Measurements from ENCODE around the gene SHROOM1.
"Not testable (repeated sequence)": the region's sequence is repeated elsewhere in the genome, so short reads cannot be mapped to it uniquely, and the experiment has no call there.

Gene SHROOM1

DNA sequence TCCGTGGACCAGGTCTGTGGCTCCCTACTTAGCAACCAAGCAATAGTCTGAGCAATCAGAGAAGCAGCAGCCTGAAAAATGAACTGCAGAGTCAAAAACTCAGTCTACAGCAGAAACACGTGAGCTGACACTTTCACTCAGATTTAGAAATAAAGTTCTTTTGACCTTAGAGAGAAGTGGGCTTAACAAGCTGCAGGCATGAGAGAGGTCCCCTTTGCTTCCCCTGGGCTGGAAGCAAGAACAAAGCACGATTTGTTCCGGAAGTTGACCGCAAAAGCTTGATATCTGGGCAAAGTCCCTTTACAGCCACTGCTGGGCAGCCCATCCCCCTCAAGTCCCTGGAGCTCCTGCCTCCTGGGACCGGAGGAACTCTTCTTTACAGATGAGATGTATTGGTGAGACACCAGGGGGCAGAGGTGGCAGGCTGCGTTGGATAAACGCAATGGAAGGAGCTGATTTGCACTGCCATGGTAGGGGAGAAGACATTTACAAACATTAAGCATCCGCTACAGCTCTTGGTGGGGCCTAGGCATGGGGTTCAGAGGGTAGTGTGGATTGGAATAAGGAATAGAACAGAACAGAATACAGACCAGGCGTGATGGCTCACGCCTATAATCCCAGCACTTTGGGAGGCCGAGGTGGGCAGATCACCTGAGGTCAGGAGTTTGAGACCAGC is 23.1 kb downstream of the SHROOM1 start:
- DNase-seq, result no peak

DNA sequence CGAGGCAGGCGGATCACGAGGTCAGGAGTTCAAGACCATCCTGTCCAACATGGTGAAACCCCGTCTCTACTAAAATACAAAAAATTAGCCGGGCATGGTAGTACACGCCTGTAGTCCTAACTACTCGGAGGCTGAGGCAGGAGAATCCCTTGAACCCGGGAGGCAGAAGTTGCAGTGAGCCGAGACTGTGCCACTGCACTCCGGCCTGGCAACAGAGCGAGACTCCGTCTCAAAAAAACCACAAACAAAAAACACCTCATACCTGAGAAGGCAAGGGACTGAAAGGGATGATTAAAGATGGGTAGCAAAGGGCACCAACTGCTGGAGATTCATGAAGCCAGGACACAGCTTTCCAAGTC is 23.7 kb downstream of the SHROOM1 start:
- not testable (repeated sequence) for DNase-seq

DNA sequence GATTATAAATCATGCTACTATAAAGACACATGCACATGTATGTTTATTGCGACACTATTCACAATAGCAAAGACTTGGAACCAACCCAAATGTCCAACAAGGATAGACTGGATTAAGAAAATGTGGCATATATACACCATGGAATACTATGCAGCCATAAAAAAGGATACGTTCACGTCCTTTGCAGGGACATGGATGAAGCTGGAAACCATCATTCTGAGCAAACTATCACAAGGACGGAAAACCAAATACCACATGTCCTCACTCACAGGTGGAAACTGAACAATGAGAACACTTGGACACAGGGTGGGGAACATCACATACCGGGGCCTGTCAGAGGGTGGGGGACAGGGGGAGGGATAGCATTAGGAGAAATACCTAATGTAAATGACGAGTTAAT is 24.6 kb downstream of the SHROOM1 start:
- not testable (repeated sequence) for DNase-seq

DNA sequence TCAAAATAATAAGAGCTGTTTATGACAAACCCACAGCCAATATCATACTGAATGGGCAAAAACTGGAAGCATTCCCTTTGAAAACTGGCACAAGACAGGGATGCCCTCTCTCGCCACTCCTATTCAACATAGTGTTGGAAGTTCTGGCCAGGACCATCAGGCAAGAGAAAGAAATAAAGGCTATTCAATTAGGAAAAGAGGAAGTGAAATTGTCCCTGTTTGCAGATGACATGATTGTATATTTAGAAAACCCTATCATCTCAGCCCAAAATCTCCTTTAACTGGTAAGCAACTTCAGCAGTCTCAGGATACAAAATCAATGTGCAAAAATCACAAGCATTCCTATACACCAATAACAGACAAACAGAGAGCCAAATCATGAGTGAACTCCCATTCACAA is 26.2 kb downstream of the SHROOM1 start:
- DNase-seq, result not testable (repeated sequence)

DNA sequence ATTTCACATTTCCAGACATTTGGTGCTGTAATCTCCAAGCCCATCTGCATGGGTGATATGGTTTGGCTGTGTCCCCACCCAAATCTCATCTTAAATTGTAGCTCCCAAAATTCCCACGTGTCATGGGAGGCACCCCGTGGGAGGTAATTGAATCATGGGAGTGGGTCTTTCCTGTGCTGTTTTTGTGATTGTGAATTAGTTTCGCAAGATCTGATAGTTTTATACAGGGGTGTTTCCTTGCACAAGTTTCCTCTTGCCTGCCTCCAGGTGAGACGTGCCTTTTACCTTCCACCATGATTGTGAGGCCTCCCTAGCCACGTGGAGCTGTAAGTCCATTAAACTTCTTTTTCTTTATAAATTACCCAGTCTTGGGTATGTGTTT is 27.8 kb downstream of the SHROOM1 start:
- not testable (repeated sequence) for DNase-seq

DNA sequence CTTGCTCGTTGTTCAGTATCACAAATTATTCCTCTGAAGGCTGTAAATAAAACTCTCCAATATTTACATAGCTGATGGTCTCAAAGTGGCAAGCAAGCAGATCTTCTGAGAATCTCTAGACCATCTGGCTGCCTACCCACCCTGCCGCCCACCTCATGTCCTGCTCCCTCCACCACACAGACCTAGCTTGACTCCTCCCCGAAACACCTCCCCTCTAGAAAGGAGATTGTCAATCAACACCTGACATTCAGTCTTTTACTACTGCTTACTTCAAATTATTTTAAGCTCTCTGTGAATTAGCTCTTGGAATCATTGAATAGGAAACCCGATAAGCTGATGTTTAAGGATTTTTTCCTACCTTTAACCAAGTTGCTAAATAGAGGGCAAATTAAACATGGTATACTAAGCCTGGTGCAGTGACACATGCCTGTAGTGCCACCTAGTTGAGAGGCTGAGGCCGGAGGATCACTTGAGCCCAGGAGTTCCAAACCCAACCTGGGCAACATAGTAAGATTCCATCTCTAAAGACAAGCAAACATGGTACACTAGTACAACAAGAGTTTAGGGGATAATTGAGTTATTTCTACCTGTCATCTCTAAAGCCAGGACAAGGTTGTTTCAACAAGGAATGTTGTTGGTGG is 28.3 kb downstream of the SHROOM1 start:
- DNase-seq, result no peak

DNA sequence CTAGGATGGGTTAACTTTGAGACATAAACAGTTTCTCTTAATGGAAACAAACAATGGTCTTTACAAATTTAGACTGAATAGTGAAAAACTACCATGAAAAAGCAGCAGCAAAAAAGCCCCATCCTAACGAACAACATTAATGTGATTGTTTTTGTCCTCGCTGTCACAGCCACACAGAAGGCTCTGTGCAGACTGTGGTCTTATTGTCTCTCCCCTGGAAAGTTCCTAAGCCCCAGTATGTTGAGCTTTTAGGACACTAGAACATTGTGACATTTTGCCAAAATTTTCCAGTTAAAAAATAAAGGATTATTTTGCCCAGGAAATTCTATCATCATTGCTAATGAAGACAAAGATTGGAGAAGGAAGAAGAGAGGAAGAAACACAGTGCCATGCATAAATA is 29.9 kb downstream of the SHROOM1 start:
- no peak for DNase-seq

DNA sequence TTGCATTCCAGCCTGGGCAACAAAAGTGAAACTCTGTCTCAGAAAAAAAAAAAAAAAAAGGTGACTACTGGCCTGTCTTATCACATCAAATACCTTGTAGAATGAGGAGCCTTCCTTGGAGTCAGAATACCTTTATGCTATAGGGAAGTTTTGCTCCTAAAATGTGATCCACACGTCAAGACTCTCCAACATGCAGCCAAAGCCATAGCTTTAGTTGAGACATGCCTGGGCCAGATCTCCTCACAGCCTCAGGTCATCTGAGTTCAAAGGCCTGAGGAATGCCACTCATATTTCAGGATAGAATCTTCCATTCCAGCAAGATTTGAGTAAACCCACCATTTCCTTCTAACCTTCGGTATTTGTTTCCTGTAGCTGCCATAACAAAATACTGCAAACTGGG is 31.1 kb downstream of the SHROOM1 start:
- no peak for DNase-seq

DNA sequence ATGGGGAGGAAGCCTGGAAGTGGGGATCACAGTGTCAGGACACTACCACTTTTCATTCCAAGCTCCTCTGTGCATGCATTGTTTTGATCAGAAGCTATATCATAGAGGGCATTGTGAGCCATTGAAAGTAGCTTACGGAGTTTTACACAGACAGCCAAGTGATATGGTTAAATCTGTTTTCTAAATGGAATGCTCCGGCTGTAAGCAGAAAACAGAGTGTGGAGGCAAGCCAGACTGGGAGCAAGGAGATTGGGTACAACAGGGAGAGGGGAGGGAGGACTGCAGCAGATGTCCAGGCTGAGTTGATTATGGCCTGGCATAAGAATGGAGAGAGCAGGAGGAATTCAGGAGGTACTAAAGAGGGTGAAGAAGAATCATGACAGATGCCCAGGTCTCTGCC is 32.8 kb downstream of the SHROOM1 start:
- no peak for DNase-seq

DNA sequence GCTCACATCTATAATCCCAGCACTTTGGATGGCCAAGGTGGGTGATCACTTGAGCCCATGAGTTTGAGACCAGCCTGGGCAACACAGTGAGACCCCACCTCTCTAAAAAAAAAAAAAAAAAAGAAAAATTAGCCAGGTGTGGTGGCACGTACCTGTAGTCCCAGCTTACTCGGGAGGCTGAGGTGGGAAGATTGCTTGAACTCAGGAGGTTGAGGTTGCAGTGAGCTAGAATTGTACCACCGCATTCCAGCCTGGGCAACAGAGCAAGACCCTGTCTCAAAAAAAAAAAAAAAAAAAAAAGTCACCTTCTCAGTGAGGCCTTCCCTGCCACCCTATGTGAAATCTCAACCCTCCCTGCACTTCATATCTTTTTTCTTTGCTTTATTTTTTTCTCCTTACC is 39.4 kb downstream of the SHROOM1 start:
- no peak for DNase-seq

DNA sequence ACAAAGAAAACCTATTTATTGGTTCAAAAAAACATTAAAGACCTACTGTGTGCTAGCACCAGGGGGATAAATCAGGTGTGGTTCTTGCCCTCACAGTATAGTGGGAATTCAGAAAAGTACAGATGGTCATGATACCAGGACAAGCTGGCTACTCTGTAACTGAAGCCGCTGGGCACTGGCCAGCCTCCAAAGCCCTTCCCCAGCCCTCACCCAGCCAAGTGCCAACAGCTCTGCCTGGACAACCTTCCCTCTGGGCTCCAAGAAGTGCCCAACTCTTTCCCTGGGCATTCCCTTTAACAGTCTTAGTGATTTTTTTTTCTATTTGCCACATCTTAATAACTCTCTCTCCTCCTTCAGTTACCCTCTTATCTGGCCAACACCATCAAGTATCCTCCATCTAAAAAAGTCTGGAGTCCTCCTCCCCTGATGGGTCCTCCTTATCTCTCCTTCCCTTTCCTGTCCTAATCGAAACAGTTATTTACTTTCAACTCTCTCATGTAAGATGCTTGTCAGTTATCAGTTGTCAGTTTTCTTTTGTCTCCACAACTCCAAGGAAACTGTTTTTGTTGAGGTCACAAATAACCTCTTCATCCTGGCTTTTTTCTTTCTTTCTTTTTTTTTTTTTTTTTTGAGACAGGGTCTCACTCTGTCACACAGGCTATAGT is 40.1 kb downstream of the SHROOM1 start:
- DNase-seq, result no peak

DNA sequence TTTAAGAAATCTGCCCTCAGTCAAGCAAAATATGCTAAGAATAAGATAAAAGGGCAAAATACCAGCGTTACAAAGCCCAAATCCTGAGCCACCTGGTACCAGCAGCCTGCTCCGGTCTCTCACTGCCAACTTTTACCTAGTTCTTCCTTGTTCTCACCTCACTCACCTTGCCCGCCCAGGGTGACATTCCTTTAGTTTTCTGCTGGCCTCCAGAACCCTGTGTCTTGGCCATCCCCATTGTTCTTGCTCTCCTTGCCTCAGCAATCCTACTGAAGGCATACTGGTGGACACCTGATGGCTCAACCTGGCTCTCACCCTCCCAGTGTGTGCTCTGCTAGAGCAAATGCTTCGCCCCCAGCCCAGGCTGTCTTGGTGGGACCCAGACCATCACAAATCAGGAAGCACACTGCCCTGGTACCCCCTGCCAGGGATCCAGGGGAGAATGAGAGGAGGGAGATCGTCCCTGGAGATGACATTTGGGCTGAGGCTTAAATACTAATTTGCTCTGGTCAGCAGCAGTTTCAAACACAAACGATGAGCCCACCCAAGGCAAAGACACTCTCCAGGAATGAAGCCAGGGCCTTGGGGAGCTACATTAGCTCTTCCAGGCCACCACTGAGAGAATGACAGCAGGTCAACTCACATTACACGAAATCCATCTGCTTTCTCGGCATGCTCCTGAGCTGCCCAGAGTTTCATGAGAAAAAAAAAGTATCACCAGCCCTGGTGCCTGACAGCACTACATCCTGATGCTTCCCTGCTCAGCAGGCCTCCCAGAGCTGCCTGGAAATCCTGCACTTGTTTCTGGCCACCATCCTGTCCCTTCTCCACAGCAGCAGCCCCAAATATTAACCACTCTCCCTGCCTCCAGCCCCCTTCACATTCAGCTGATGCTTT is 41.2 kb downstream of the SHROOM1 start:
- DNase-seq, result no peak

DNA sequence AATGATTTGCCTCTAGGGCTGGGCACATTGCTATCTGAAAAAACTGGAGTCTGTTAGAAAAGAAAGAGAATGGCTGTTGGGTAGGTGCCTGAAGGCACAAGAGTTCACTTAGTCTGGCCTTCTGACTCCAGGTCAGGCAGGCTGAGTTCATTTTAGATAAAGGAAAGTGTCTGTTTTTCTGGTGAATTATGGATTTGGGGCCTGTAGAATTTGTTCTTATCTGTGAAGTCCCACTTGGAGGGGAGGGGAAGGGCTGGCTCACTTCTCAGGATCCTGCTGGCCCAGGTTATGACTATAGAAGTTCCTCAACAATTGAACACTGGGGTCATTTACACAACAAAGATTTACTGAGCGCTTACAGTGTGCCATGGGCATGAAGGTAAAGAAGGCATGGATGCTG is 41.9 kb downstream of the SHROOM1 start:
- DNase-seq, result no peak

DNA sequence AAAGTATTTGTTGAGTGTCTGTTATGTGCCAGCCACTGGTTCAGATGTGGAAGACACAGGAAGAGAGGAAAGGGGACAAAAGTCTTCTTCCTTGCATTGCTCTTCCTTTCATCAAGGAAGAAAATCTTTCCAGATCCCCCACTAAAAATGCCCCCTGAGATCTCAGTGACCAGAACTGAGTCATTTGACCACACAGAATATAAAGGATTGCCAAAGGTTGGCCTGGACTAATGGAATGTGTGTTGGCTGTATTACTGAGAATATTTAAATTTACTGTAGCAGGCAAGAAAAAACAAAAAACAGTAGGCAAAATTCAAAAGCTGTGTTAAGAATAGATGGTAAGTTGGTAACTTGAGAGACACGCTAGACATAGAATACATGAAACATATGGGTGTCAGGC is 43.4 kb downstream of the SHROOM1 start:
- no peak for DNase-seq

DNA sequence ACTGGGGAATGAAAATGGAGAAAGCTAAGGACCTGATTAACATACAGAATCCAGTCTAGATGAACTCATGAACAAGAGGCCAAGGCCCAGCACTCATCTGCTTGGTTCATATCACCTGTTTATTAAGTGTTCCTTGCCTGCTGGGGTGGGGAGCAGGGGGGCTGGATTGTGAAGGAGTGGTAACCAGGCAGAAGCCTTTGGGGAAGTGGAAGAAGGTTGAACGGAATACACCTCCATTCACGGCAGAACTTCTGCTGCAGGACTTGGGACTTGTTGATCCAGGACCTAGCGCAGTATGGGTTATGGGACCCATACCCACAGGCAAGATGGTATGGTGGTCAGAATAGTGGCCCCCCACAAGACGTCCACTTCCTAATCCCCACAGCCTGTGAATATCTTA is 44.6 kb downstream of the SHROOM1 start:
- no peak for DNase-seq

DNA sequence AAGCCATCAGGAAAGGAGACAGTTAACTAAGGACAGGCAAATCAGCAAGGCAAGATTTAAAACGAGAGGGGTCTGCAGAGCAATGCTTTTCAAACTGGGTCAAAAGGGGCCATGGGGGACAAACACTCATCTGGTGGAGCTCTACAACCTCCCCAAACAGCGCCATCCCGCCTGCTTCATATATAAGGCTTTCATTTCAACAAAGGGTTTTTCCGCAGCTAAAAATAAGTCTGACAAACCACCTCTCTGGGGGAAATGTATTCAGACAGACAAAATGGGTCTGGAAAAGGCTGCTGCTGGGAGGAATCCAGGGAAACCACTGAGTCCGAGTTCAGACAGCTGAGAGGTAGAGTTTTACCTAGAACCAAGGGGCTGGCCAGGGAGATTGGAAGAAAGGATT is 45.1 kb downstream of the SHROOM1 start:
- DNase-seq, result no peak

DNA sequence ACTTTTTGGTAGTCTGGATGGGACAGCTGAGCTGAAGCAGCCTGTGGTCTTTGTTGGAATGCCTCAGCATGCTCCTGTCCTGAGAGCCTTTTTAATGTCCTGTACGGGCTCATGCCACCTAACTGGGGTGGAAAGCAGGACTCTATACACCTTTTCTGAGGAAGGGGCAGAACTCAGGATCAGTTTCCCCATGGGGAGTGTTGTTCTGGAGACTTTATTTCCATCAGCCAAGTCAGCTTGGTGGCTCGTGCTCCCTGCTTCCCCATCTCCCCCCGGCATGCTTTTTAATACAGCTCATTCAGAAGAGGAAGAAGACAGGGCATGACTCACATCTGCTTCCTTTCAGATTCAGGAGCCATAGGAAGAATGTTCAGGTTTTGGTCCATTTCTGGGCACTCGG is 48.3 kb downstream of the SHROOM1 start:
- DNase-seq, result no peak

DNA sequence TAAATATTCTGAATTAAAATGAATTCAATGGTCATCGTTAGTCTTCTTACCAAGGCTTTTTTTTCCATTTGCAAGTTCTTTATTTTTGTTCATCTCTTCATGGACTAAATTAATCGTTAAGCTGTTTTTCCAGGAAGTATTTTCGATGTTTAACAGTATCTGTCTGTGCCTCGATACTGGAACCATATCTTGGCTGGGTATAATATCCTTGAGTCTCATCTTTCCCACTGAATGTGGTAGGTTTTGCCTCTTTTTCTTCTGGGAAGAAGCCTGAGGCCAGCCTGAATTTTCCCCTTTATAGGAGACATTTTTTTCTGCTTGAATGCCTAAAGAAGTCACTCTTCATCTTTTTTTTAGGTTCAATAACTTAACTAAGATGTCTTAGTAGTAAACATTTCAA is 49.4 kb downstream of the SHROOM1 start:
- DNase-seq, result no peak

DNA sequence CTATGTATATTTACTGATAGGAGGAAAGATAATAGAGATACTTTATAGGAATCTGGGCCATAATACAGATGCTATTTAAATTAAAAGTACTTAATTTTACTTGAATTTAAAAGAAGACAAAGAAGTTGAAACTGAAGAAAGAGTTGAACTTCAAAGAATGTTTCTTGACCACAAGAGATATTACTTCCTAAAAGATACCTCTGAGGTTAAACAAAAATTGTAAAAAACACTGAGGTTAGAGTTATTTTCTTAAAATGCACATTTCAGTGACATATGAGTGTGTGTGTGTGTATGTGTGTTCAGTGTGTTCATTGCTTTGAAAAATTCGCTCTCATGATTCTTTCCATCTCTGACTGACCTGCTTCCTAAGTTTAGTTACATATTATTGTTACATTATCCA is 49.9 kb downstream of the SHROOM1 start:
- no peak for DNase-seq

DNA sequence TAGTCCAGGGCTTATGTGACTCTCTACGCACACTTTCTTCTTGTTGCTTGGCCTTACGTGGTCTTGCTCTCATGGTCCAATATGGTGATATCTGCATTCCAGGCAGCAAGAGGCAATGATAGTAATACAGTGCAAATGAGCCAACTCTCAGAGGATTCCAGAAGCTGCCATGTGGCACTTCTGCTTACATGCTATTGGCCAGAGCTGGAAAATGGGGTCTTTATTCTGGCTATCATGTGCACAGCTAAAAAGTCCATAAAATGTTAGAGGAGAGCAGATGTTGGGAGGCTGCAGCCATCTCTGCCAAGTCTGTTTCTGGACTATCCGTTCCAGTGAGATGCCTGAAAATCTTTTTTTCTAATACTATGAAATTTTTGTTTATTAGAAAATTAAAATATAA is 50.5 kb downstream of the SHROOM1 start:
- DNase-seq, result no peak

DNA sequence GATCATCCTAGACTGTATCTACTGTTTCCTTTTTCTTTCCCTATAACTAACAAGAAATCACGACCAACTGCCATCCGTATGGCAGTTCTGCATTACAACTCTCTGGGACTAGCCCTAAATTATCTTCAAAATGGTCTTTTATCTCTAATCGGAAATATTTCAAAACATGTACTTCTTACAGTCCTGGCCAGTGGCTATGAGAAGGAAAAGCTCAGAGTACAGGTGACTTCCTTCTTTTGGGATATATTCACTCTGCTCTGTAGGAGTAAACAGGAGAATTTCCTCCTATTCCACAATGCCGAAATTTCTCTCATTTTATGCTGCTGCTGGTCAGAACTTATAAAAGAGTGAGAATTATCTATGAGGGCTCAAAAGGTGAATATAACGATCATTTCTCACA is 51.6 kb downstream of the SHROOM1 start:
- no peak for DNase-seq

DNA sequence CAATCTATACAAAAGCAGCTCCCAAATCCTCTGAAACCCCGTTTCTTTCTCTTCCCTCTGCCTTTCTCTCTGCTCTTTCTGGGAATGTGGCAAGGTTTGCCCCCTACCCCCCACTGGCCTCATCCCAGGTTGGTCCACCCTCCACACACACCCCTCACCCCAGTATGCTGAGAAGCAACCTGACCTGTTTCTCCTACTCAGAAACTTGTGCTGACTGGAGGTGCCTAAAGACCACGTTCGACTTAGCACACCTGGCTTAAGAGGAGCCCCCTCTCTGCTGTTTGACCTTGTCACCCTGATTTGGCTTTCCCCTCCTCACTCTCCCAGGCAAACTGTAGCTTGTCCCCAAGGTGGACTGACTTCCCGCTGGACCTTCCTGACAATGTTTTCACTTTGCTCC is 52.3 kb downstream of the SHROOM1 start:
- no peak for DNase-seq
